Measurements from ENCODE around the gene ENTPD8.

Gene ENTPD8

GRCh38 chr9:137441289-137441934 is at the start of gene ENTPD8:
Gene ENTPD8, minus strand, starts transcription at chr9:137441357. Its CDS starts 3,072 bp downstream, at chr9:137438285.
- no peaks in the 10 kb centered on the region for H3K9me3 Mint-ChIP-seq

GRCh38 chr9:137490532-137491186 is 49.5 kb upstream of the ENTPD8 start:
- H3K36me3 Mint-ChIP-seq (ENCODE audit: low read depth), result peaks cover 5% of the 10 kb centered on the region
- no peak overlapping the region for H3K27ac Mint-ChIP-seq
- H3K9me3 Mint-ChIP-seq, result no peaks in the 10 kb centered on the region
- peaks cover 27% of the 10 kb centered on the region for H3K4me1 Mint-ChIP-seq (ENCODE audit: low read depth)
- H3K27me3 Mint-ChIP-seq, result peaks cover 22% of the 10 kb centered on the region
- intact Hi-C loops (cut with micrococcal nuclease), result no loop called here
- H3K4me3 Mint-ChIP-seq, result no peak overlapping the region

More at GRCh38 chr9:137441289-137441934, at the start of gene ENTPD8:
- no peaks in the 10 kb centered on the region for H3K36me3 Mint-ChIP-seq (ENCODE audit: low read depth)
- intact Hi-C loops (cut with micrococcal nuclease), result no loop called here
- H3K4me3 Mint-ChIP-seq, result no peak within 1 kb of the TSS
- H3K27ac Mint-ChIP-seq, result no peak within 1 kb of the TSS
- peaks cover 39% of the 10 kb centered on the region for H3K27me3 Mint-ChIP-seq
- H3K4me1 Mint-ChIP-seq (ENCODE audit: low read depth), result peaks cover 16% of the 10 kb centered on the region

GRCh38 chr9:137488906-137489305 is 47.7 kb upstream of the ENTPD8 start:
- intact Hi-C loops (cut with micrococcal nuclease), result no loop called here
- H3K4me3 Mint-ChIP-seq, result no peak overlapping the region
- peaks cover 15% of the 10 kb centered on the region for H3K4me1 Mint-ChIP-seq (ENCODE audit: low read depth)
- H3K9me3 Mint-ChIP-seq, result no peaks in the 10 kb centered on the region
- peaks cover 19% of the 10 kb centered on the region for H3K27me3 Mint-ChIP-seq
- no peak overlapping the region for H3K27ac Mint-ChIP-seq
- no peaks in the 10 kb centered on the region for H3K36me3 Mint-ChIP-seq (ENCODE audit: low read depth)

GRCh38 chr9:137488327-137488653 is 47.1 kb upstream of the ENTPD8 start:
- intact Hi-C loops (cut with micrococcal nuclease), result no loop called here
- peaks cover 19% of the 10 kb centered on the region for H3K27me3 Mint-ChIP-seq
- peaks cover 9% of the 10 kb centered on the region for H3K4me1 Mint-ChIP-seq (ENCODE audit: low read depth)
- H3K4me3 Mint-ChIP-seq, result no peak overlapping the region
- H3K36me3 Mint-ChIP-seq (ENCODE audit: low read depth), result no peaks in the 10 kb centered on the region
- no peaks in the 10 kb centered on the region for H3K9me3 Mint-ChIP-seq
- H3K27ac Mint-ChIP-seq, result no peak overlapping the region

- no peak overlapping the region for H3K27ac Mint-ChIP-seq
- intact Hi-C loops (cut with micrococcal nuclease), result no loop called here
- H3K4me3 Mint-ChIP-seq, result no peak overlapping the region
- no peaks in the 10 kb centered on the region for H3K9me3 Mint-ChIP-seq
- no peaks in the 10 kb centered on the region for H3K36me3 Mint-ChIP-seq (ENCODE audit: low read depth)
- H3K4me1 Mint-ChIP-seq (ENCODE audit: low read depth), result peaks cover 12% of the 10 kb centered on the region
- H3K27me3 Mint-ChIP-seq, result peaks cover 19% of the 10 kb centered on the region
Measured at GRCh38 chr9:137487454-137488326, 46.5 kb upstream of the ENTPD8 start.

GRCh38 chr9:137486545-137487453 is 45.6 kb upstream of the ENTPD8 start:
- no peak overlapping the region for H3K4me3 Mint-ChIP-seq
- intact Hi-C loops (cut with micrococcal nuclease), result no loop called here
- peaks cover 19% of the 10 kb centered on the region for H3K27me3 Mint-ChIP-seq
- H3K36me3 Mint-ChIP-seq (ENCODE audit: low read depth), result no peaks in the 10 kb centered on the region
- H3K4me1 Mint-ChIP-seq (ENCODE audit: low read depth), result peaks cover 18% of the 10 kb centered on the region
- no peaks in the 10 kb centered on the region for H3K9me3 Mint-ChIP-seq
- no peak overlapping the region for H3K27ac Mint-ChIP-seq

GRCh38 chr9:137486141-137486490 is 45.0 kb upstream of the ENTPD8 start:
- H3K27ac Mint-ChIP-seq, result no peak overlapping the region
- peaks cover 14% of the 10 kb centered on the region for H3K27me3 Mint-ChIP-seq
- peaks cover 20% of the 10 kb centered on the region for H3K4me1 Mint-ChIP-seq (ENCODE audit: low read depth)
- H3K36me3 Mint-ChIP-seq (ENCODE audit: low read depth), result no peaks in the 10 kb centered on the region
- no peaks in the 10 kb centered on the region for H3K9me3 Mint-ChIP-seq
- intact Hi-C loops (cut with micrococcal nuclease), result no loop called here
- H3K4me3 Mint-ChIP-seq, result no peak overlapping the region

GRCh38 chr9:137485343-137486140 is 44.4 kb upstream of the ENTPD8 start:
- intact Hi-C loops (cut with micrococcal nuclease), result no loop called here
- Mint-ChIP-seq H3K4me3 (no peak overlapping the region), H3K4me1 (ENCODE audit: low read depth) (peaks cover 23% of the 10 kb centered on the region), H3K27ac (no peak overlapping the region), H3K9me3 (no peaks in the 10 kb centered on the region), H3K27me3 (peaks cover 12% of the 10 kb centered on the region), H3K36me3 (ENCODE audit: low read depth) (no peaks in the 10 kb centered on the region)

- Mint-ChIP-seq H3K36me3 (ENCODE audit: low read depth) (no peaks in the 10 kb centered on the region), H3K27ac (no peak overlapping the region), H3K4me3 (no peak overlapping the region), H3K9me3 (no peaks in the 10 kb centered on the region), H3K4me1 (ENCODE audit: low read depth) (peaks cover 23% of the 10 kb centered on the region), H3K27me3 (peaks cover 11% of the 10 kb centered on the region)
- intact Hi-C loops (cut with micrococcal nuclease), result no loop called here
Measured at GRCh38 chr9:137484551-137485315, 43.6 kb upstream of the ENTPD8 start.

GRCh38 chr9:137482094-137482781 is 41.1 kb upstream of the ENTPD8 start:
- Mint-ChIP-seq H3K4me1 (ENCODE audit: low read depth) (peaks cover 29% of the 10 kb centered on the region), H3K27me3 (peaks cover 16% of the 10 kb centered on the region), H3K36me3 (ENCODE audit: low read depth) (no peaks in the 10 kb centered on the region), H3K27ac (peak overlapping the region; percentile 79), H3K9me3 (no peaks in the 10 kb centered on the region), H3K4me3 (no peak overlapping the region)
- intact Hi-C loops (cut with micrococcal nuclease), result no loop called here

GRCh38 chr9:137480686-137481683 is 39.8 kb upstream of the ENTPD8 start:
- peaks cover 29% of the 10 kb centered on the region for H3K4me1 Mint-ChIP-seq (ENCODE audit: low read depth)

More at GRCh38 chr9:137480686-137481683, 39.8 kb upstream of the ENTPD8 start:
- peaks cover 13% of the 10 kb centered on the region for H3K27me3 Mint-ChIP-seq
- H3K27ac Mint-ChIP-seq, result peak overlapping the region; percentile 79
- peaks cover 7% of the 10 kb centered on the region for H3K9me3 Mint-ChIP-seq
- intact Hi-C loops (cut with micrococcal nuclease), result no loop called here
- peaks cover 4% of the 10 kb centered on the region for H3K36me3 Mint-ChIP-seq (ENCODE audit: low read depth)
- no peak overlapping the region for H3K4me3 Mint-ChIP-seq
